T follicular helper cell (primary cell): ENCODE results near the gene SBF1.
"Not testable (repeated sequence)": the region's sequence is repeated elsewhere in the genome, so short reads cannot be mapped to it uniquely, and the experiment has no call there.

Experiments used
- DNase-seq: peaks from one replicate; pipeline ENCODE4 v3.0.0-alpha.2; 2020; ENCODE audit warnings: low read depth

Gene SBF1

GRCh38 chr22:50443801-50444625, 30.8 kb downstream of the SBF1 start:
- DNase-seq: no peak

GRCh38 chr22:50443197-50443596, 31.6 kb downstream of the SBF1 start:
- DNase-seq: no peak

- no peak for DNase-seq
These were observed 33.3 kb downstream of the SBF1 start for GRCh38 chr22:50441428-50441993.

GRCh38 chr22:50440544-50441249, 34.1 kb downstream of the SBF1 start:
- DNase-seq: no peak

- DNase-seq: no peak
These were observed 34.9 kb downstream of the SBF1 start for GRCh38 chr22:50439871-50440331.

GRCh38 chr22:50439314-50439870, 35.4 kb downstream of the SBF1 start:
- DNase-seq: no peak

GRCh38 chr22:50438305-50439275, 36.2 kb downstream of the SBF1 start:
- DNase-seq: no peak

- DNase-seq: no peak
These were observed 37.1 kb downstream of the SBF1 start for GRCh38 chr22:50437511-50438304.

GRCh38 chr22:50436841-50437341, 37.9 kb downstream of the SBF1 start:
- no peak for DNase-seq

GRCh38 chr22:50436015-50436830, 38.6 kb downstream of the SBF1 start:
- DNase-seq: no peak

- DNase-seq: no peak
These were observed 39.4 kb downstream of the SBF1 start for GRCh38 chr22:50435291-50436014.

GRCh38 chr22:50434849-50435248, 40.0 kb downstream of the SBF1 start:
- DNase-seq: no peak

GRCh38 chr22:50432877-50433510, 41.8 kb downstream of the SBF1 start:
- not testable (repeated sequence) for DNase-seq

GRCh38 chr22:50432131-50432876, 42.5 kb downstream of the SBF1 start:
- DNase-seq: no peak

GRCh38 chr22:50425179-50425916, 49.5 kb downstream of the SBF1 start:
- DNase-seq: no peak

- DNase-seq: no peak
These were observed 50.9 kb downstream of the SBF1 start for GRCh38 chr22:50423956-50424355.
